Measurements from ENCODE around the gene WDPCP. TPM values are rescaled to one million over a fixed set of nuclear protein-coding genes. Genes with fewer than 3 reads are reported as not detected.
A peak's percentile ranks its signal among the peaks of the same experiment; 100 is the strongest.

WDPCP gene
- total RNA-seq, 1 donor from 2014 or later, result 18.8 TPM

DNA sequence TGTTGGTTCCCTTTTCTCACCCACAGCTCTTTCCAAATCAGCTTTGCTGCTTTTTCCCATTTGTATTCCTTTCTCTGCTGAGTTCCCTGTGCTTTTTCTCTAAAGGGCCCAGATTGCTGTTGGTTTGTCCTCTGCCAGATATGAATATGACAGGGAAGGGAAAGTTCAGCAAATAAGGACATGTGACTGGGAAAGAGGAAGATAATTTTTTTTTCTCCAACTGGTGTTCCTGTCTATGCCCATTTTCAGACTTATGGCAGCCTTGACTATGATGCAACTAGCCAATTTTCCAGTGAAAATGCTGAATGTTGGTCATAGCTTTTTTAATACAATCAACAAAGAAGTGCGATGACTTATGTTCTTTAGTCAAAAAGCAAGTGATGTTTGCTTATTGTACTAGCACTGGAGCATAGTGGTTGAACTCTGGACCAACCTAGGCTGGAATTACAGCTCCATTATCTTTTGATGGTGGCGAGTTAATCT, 8.2 kb upstream of the WDPCP start:
- Histone ChIP-seq H3K36me3 (peaks cover 97% of the 10 kb centered on the region), H3K4me1 (peaks cover 97% of the 10 kb centered on the region), H3K9me3 (replicated peaks) (no peaks in the 10 kb centered on the region), H3K27me3 (ENCODE audit: low read depth) (no peaks in the 10 kb centered on the region), H3K4me3 (no peak overlapping the region), H3K27ac (replicated peaks) (peak overlapping the region; percentile 3)
- no peak for DNase-seq
- TF ChIP-seq, protein P1, sequence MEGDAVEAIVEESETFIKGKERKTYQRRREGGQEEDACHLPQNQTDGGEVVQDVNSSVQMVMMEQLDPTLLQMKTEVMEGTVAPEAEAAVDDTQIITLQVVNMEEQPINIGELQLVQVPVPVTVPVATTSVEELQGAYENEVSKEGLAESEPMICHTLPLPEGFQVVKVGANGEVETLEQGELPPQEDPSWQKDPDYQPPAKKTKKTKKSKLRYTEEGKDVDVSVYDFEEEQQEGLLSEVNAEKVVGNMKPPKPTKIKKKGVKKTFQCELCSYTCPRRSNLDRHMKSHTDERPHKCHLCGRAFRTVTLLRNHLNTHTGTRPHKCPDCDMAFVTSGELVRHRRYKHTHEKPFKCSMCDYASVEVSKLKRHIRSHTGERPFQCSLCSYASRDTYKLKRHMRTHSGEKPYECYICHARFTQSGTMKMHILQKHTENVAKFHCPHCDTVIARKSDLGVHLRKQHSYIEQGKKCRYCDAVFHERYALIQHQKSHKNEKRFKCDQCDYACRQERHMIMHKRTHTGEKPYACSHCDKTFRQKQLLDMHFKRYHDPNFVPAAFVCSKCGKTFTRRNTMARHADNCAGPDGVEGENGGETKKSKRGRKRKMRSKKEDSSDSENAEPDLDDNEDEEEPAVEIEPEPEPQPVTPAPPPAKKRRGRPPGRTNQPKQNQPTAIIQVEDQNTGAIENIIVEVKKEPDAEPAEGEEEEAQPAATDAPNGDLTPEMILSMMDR (IDR thresholded peaks at IDR 0.05; ENCODE audit: borderline replicate concordance), result no peak
- intact Hi-C loops (cut with micrococcal nuclease), result no loop called here

DNA sequence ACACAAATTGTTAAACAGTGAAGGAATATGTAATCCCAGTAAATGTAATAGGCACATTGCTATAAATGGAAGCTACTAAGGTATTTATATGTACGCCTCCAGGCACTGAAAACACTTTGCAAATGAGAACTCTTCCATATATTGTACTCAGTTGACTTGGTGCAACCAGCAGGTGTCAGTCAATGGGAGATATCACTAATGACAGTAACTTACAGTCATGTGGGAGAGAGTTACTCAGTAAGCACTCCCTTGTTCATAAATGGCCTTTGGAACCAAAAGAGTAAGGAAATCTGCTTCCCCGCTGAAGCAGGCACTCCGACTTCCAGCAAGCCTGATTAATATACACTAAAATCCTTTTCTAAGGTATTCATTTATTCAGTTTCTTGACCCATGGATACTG, 6.4 kb upstream of the WDPCP start:
- TF ChIP-seq, protein P1 (IDR thresholded peaks at IDR 0.05; ENCODE audit: borderline replicate concordance), result no peak
- H3K27ac ChIP-seq (replicated peaks), result peak overlapping the region; percentile 38
- H3K36me3 ChIP-seq, result peaks cover 81% of the 10 kb centered on the region
- H3K4me1 ChIP-seq, result peaks cover 95% of the 10 kb centered on the region
- intact Hi-C loops (cut with micrococcal nuclease), result no loop called here
- no peaks in the 10 kb centered on the region for H3K27me3 ChIP-seq (ENCODE audit: low read depth)
- no peaks in the 10 kb centered on the region for H3K9me3 ChIP-seq (replicated peaks)
- DNase-seq, result no peak
- H3K4me3 ChIP-seq, result peak overlapping the region; percentile 86

DNA sequence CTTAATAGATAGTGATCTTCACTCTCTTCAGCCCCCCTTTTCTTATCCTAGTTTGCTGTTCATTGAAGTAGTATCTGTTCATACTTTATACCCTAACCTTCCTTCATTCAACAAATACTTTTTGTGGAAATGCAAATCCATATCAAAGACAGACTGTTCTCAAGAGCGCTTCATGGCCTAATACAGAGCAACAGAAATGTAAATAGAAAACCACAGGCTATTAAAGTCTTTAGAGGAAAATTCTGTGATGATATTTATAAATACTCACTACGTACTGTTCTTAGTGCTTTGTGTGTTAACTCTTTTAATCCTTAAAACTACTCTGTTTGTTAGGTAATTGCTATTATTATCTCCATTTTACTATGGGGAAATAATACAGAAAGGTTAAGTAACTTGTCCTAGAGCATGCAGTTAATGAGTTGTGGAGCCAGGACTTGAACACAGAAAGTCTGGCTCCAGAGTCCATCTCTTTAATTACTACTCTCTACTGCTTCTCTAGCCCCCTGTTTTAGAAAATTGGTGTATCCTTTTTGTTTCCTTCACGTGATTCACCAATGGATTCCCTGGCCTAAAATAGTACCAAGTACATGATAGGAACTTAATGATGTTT, 3.4 kb upstream of the WDPCP start:
- Histone ChIP-seq H3K9me3 (replicated peaks) (no peaks in the 10 kb centered on the region), H3K36me3 (peaks cover 51% of the 10 kb centered on the region), H3K27ac (replicated peaks) (peak overlapping the region; percentile 97), H3K4me1 (peaks cover 93% of the 10 kb centered on the region), H3K27me3 (ENCODE audit: low read depth) (no peaks in the 10 kb centered on the region), H3K4me3 (peak overlapping the region; percentile 86)
- TF ChIP-seq, protein P1 (IDR thresholded peaks at IDR 0.05; ENCODE audit: borderline replicate concordance), result no peak
- intact Hi-C loops (cut with micrococcal nuclease), result no loop called here
- DNase-seq, result no peak

DNA sequence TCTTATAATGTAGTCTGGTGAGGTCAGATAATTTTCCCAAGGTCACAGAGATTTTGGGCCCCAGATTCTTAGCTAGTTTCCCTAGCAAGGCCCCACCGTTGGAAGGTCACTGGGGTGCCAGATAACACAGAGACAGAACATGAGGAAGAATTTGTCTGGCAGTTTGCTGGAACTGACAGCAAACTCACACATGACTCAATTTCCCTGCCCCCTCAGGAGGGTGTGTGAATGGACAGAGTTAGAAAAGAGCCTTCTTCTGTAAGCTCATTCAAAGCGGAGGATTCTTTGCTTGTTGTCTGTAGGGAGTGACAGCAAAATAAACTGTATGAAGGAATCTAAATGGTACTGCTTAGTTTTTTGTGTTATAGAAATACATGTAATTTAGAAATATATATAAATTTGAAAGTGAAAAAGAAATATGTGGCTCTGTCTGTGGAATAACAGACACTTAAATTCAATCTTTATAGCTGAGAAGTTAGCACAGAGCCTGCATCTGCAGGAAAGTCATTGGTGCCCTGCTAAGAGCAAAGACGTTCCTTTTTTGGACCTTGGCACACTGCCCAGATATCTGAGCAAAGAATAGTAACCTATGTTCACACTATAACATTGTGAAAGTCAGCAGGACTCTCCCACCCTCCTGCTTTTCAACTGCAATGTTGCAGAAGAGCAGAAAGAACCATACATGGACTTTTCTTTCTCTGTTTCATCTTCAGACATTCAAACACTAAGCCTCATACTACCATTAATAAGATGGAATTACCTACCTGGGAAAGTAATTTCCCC, 2.5 kb upstream of the WDPCP start:
- no peaks in the 10 kb centered on the region for H3K9me3 ChIP-seq (replicated peaks)
- H3K27me3 ChIP-seq (ENCODE audit: low read depth), result no peaks in the 10 kb centered on the region
- intact Hi-C loops (cut with micrococcal nuclease), result no loop called here
- no peak for DNase-seq
- peak overlapping the region; percentile 97 for H3K27ac ChIP-seq (replicated peaks)
- H3K4me3 ChIP-seq, result peak overlapping the region; percentile 86
- TF ChIP-seq, protein P1 (IDR thresholded peaks at IDR 0.05; ENCODE audit: borderline replicate concordance), result no peak
- peaks cover 43% of the 10 kb centered on the region for H3K36me3 ChIP-seq
- peaks cover 86% of the 10 kb centered on the region for H3K4me1 ChIP-seq

DNA sequence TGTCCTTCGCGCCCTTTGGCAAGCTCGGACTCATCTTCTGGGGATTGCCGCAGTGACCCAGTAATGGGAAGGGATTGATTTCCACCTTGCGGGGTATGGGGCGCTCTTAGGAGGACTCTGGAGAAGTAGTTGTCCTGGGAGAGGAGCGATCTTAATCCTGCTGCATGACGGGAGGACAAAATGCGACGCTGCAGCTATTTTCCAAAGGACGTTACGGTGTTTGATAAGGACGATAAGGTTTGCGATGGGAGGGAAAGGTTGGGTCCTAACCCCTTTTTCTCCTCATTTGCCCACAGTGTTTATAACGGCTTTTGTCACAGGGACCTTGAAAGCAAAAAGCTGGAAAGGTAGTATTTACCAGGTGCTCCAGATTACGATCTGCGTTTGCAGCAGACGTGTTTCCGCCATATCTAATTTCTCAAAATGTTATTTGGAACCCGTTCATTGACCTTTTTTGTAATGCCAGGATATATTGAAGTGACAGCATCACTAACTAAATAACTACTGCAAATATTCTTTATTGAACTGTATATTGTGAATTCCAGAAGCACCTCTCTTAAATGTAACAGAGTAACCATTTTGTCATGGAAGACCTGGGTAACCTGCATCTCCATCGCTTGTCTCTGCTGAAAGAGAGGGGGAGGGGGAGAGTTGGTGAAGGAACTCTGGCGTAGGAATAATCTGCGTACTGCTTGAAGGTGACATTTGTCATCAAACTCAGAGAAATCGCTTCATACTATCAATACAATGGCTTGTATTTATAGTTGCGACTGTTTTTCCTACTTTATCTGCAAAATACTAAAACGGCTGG, 1.1 kb upstream of the WDPCP start:
- H3K4me3 ChIP-seq, result peak overlapping the region; percentile 86
- peaks cover 72% of the 10 kb centered on the region for H3K4me1 ChIP-seq
- intact Hi-C loops (cut with micrococcal nuclease), result no loop called here
- no peaks in the 10 kb centered on the region for H3K9me3 ChIP-seq (replicated peaks)
- H3K27me3 ChIP-seq (ENCODE audit: low read depth), result no peaks in the 10 kb centered on the region
- peaks cover 29% of the 10 kb centered on the region for H3K36me3 ChIP-seq
- DNase-seq, result no peak
- peak overlapping the region; percentile 97 for H3K27ac ChIP-seq (replicated peaks)
- TF ChIP-seq, protein P1 (IDR thresholded peaks at IDR 0.05; ENCODE audit: borderline replicate concordance), result no peak
